Activated naive CD8-positive, alpha-beta T cell treated with anti-CD3 and anti-CD28 coated beads for 36 hours (primary cell): ENCODE results near the gene CKLF. TPM values are rescaled to one million over a fixed set of nuclear protein-coding genes. Genes with fewer than 3 reads are reported as not detected.
A peak's percentile ranks its signal among the peaks of the same experiment; 100 is the strongest.
"Not testable (repeated sequence)": the region's sequence is repeated elsewhere in the genome, so short reads cannot be mapped to it uniquely, and the experiment has no call there.

Experiments used
- DNase-seq: peaks from one replicate; pipeline ENCODE4 v3.0.0; 2021
- H3K27ac Mint-ChIP-seq: one replicate; pipeline ENCODE4 v1.8.0; 2022; ENCODE audit warnings: mild to moderate bottlenecking, moderate library complexity, mixed read lengths
- H3K27me3 Mint-ChIP-seq: one replicate; pipeline ENCODE4 v1.8.0; 2022; ENCODE audit warnings: mild to moderate bottlenecking, mixed read lengths
- H3K36me3 Mint-ChIP-seq: one replicate; pipeline ENCODE4 v1.8.0; 2021; ENCODE audit warnings: mild to moderate bottlenecking, mixed read lengths
- H3K4me1 Mint-ChIP-seq: one replicate; pipeline ENCODE4 v1.8.0; 2021; ENCODE audit warnings: mixed read lengths
- H3K4me3 Mint-ChIP-seq: one replicate; pipeline ENCODE4 v1.8.0; 2022; ENCODE audit warnings: mild to moderate bottlenecking, moderate library complexity, mixed read lengths
- H3K9me3 Mint-ChIP-seq: one replicate; pipeline ENCODE4 v1.8.0; 2022; ENCODE audit warnings: mixed read lengths
- total RNA-seq, 2 experiments: library from RNA; stranded (reverse); gene quantifications; one replicate each; pipeline ENCODE4 v1.2.3, GENCODE V29; 2021

The CKLF gene
- total RNA-seq, 2 experiments from 2014 or later: 93.0 to 103 TPM

DNA sequence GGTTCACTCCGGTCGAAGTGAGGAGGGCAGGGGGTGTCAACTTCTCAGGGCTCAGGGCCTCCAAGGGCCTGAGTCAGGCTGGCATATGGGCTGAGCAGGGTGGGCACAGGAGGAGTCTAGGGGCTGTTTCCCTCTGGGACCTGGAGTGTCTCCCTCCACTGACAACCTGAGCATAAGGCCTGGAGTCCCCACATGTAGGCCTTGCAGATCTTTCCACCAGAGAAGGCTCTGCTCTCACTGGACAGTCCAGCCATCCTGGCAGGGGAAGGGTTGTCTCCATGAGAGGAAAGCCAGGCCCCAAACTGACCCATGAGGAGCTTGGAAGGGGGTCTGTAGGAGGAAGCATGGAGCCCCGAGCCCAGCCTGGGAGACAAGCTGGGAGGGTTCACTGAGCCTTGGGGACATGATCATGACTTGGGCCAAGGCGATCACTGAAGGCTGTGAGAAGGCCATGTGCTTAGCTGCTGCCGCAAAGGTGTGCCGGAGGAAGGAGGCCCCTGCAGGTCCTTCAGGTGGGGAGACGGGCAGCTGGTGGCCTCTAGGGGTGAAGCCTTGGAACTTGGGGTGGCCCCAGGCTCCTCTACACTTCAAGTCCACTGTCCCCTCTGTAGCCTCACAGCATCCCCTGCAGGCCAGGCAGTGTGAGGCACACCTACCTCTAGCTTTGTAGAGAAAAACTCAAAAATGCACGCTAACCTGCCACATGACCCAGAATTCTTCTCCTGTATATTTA, 36.8 kb downstream of the CKLF start:
- DNase-seq: peak; percentile 64
- H3K27me3 Mint-ChIP-seq: peaks cover 6% of the 10 kb centered on the region
- H3K27ac Mint-ChIP-seq: no peak overlapping the region
- H3K36me3 Mint-ChIP-seq: no peaks in the 10 kb centered on the region
- peak overlapping the region; percentile 41 for H3K4me3 Mint-ChIP-seq
- peaks cover 33% of the 10 kb centered on the region for H3K4me1 Mint-ChIP-seq
- H3K9me3 Mint-ChIP-seq: peaks cover 3% of the 10 kb centered on the region

DNA sequence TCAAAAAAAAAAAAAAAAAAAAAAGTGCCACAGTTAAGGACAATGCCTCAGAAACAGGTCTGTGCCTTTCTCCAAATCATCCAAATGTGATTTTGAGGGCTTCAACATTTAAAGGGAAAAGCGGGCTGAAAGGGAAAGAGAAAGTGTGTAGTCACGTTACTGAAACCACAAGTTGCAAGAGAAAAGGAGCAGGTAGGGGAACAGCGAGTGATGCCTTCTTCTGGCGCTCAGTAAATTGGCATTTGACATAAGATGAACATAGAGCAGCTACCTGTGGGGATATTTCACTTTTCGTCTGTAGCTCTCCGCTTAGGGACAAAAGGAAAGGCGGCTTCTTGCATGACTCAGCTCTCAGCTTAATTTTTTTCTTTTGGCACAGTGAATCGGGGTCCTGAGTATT, 37.9 kb downstream of the CKLF start:
- H3K27me3 Mint-ChIP-seq: peaks cover 6% of the 10 kb centered on the region
- no peak overlapping the region for H3K27ac Mint-ChIP-seq
- H3K4me3 Mint-ChIP-seq: peak overlapping the region; percentile 48
- H3K36me3 Mint-ChIP-seq: no peaks in the 10 kb centered on the region
- peaks cover 38% of the 10 kb centered on the region for H3K4me1 Mint-ChIP-seq
- H3K9me3 Mint-ChIP-seq: peaks cover 3% of the 10 kb centered on the region
- no peak for DNase-seq

DNA sequence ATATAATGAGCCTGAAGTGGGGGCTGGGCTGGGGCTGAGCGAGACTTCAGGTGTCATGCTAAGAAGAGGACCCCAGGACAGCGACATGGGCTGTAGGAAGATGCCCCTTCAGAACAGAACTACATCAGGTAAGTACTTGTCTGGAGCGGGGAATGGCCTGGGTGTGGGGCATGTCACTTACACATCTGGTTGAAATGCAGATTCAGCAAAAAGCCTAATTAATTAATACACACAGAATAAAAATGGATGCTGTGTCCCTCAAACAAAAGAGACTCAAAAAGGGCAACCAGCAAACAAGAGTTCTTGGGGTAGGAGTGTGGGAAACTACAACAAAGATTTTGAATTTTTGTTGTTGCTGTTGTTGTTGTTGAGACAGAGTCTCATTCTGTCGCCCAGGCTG, 38.6 kb downstream of the CKLF start:
- no peak for DNase-seq
- peaks cover under 1% of the 10 kb centered on the region for H3K27me3 Mint-ChIP-seq
- no peaks in the 10 kb centered on the region for H3K36me3 Mint-ChIP-seq
- H3K4me3 Mint-ChIP-seq: no peak overlapping the region
- H3K4me1 Mint-ChIP-seq: peaks cover 38% of the 10 kb centered on the region
- no peak overlapping the region for H3K27ac Mint-ChIP-seq
- H3K9me3 Mint-ChIP-seq: peaks cover 3% of the 10 kb centered on the region

DNA sequence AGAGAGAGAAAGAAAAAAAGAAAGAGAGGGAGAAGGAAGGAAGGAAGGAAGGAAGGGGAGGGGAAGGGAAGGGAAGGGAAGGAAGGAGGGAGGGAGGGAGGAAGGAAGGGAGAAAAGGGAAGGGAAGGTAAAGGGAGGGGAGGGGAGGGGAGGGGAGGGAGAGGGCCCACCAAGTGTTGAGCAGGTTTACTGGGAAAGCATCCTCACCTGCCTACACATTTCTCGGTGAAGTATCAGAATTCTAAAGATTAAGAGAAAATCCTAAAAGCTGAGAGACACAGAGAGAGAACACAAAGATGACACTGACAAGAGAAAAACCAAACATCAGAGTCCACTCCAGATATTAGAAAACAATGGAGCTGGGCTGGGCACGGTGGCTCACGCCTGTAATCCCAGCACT, 39.9 kb downstream of the CKLF start:
- H3K36me3 Mint-ChIP-seq: no peaks in the 10 kb centered on the region
- H3K4me3 Mint-ChIP-seq: no peak overlapping the region
- H3K27ac Mint-ChIP-seq: no peak overlapping the region
- no peaks in the 10 kb centered on the region for H3K27me3 Mint-ChIP-seq
- H3K9me3 Mint-ChIP-seq: peaks cover 3% of the 10 kb centered on the region
- DNase-seq: no peak
- H3K4me1 Mint-ChIP-seq: peaks cover 38% of the 10 kb centered on the region

DNA sequence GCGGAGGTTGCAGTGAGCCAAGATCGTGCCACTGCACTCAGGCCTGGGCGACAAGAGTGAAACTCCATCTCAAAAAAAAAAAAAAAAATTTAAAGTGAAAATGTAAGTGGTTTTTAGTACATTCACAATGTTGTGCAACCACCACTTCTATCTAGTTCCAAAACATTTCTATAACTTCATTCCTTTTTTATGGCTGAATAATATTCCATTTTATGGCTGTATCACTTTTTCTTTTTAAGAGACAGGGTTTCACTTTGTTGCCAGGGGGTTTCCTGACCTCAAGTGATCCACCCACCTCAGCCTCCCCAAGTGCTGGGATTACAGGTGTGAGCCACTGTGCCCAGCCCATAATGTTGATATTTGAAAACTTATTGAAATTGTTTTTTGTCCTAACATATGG, 40.4 kb downstream of the CKLF start:
- Mint-ChIP-seq H3K27ac (no peak overlapping the region), H3K9me3 (peaks cover 3% of the 10 kb centered on the region), H3K4me3 (no peak overlapping the region), H3K36me3 (no peaks in the 10 kb centered on the region), H3K4me1 (peaks cover 37% of the 10 kb centered on the region), H3K27me3 (no peaks in the 10 kb centered on the region)
- no peak for DNase-seq

DNA sequence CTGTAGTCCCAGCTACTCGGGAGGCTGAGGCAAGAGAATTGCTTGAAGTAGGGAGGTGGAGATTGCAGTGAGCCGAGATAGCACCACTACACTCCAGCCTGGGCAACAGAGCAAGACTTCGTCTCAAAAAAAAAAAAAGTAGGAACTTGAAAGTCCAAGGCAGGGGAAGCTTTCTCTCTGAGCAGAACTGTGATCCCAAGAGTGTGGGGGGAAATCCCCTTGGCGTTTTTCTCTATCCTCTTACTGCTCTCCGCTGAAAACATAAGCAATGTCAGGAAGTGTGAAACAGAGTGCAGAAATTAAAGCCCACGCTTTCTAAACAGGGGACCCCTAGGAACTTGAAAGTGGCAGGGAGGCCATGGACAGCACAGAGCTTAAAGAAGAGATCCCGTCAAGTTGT, 42.4 kb downstream of the CKLF start:
- no peaks in the 10 kb centered on the region for H3K36me3 Mint-ChIP-seq
- H3K9me3 Mint-ChIP-seq: peaks cover 3% of the 10 kb centered on the region
- H3K27ac Mint-ChIP-seq: no peak overlapping the region
- no peak for DNase-seq
- no peaks in the 10 kb centered on the region for H3K27me3 Mint-ChIP-seq
- peaks cover 35% of the 10 kb centered on the region for H3K4me1 Mint-ChIP-seq
- no peak overlapping the region for H3K4me3 Mint-ChIP-seq

DNA sequence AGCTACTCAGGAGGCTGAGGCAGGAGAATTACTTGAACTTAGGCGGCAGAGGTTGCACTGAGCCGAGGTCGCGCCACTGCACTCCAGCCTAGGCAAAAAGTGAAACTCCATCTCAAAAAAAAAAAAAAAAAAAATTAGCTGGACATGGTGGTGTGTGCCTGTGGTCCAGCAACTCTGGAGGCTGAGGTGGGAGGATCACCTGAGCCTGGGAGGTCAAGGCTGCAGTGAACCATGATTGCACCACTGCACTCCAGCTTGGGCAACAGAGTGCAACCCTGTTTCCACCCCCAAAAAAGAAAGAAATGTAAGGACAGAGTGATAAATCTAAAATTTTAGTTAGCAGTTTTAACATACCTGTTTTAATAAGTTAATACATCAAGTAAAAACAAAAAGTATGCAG, 44.2 kb downstream of the CKLF start:
- H3K4me3 Mint-ChIP-seq, H3K27ac Mint-ChIP-seq, H3K27me3 Mint-ChIP-seq, H3K9me3 Mint-ChIP-seq, DNase-seq, H3K36me3 Mint-ChIP-seq: not testable (repeated sequence)
- peaks cover 32% of the 10 kb centered on the region for H3K4me1 Mint-ChIP-seq

DNA sequence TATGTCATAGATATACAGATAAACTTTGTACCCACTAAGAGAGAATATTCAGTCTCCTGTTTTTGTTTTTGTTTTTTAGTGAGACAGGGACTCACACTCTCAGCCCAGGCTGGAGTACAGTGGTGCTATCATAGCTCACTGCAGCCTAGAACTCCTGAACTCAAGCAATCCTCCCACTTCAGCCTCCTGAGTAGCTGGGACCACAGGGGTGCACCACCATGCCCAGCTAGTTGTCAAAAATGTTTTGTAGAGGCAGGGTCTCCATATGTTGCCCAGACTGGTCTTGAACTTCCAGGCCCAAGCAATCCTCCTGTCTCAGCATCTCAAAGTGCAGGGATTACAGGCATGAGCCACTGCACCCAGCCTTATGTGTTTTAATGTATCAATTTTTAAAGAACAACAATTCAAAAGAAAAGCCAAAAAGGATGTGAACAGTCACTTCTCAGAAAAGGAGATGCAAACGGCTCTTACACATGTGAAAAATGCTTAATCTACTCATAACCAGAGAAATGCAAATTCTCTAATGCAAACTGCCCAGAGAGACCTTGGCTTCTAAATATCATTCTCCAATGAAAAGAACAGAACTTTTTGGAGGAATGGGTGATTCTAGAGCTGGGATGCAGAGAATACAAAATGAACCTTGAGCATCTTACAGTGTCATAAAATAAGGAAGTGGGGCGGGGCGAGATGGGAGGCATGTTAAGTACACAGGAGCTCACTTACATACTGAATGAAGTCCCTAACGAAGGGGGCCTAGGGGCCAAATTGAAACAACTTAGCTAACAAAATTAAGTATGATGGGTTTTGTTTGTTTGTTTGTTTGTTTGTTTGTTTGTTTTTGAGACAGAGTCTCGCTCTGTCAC, 44.8 kb downstream of the CKLF start:
- Mint-ChIP-seq H3K27ac (peak overlapping the region; percentile 82), H3K4me3 (no peak overlapping the region), H3K4me1 (peaks cover 31% of the 10 kb centered on the region), H3K27me3 (no peaks in the 10 kb centered on the region), H3K9me3 (peaks cover 9% of the 10 kb centered on the region), H3K36me3 (peaks cover 5% of the 10 kb centered on the region)
- DNase-seq: no peak

DNA sequence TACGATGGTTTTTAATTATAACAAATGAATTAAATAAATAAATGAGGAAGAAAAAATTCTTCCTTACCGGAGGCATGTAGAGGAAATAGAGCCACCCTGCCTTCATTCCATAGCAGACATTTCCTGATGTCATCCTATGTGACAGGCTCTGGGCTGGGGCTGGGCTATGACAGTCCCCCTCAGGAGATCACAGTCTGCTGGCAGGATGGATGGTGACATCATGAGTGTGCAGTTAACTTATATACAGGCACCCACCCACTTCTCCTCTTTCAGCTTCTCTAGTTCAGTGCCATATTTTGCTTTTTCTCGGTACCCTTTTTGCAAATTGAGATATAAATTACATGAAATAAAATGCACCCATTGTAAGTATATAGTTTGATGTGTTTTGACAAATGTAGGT, 45.7 kb downstream of the CKLF start:
- no peak for DNase-seq
- H3K9me3 Mint-ChIP-seq: peaks cover 9% of the 10 kb centered on the region
- no peak overlapping the region for H3K4me3 Mint-ChIP-seq

DNA sequence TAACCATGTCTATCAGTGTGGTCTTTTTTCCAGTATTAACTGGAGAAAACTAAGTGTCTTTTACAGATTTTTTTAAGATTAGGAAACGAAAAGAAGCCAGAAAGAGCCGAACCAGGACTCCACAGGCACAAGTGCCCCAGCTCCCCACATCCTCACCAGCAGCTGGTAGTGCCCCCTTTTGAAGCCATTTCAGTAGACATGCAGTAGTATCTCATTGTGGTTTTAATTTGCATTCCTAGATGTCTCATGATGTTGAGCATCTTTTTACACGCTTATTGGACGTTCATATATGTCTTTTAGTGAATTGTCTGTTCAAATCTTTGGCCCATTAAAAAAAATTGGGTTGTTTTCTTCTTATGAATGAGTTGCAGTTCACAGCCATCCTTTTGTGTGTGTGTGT, 47.4 kb downstream of the CKLF start:
- H3K4me3 Mint-ChIP-seq: no peak overlapping the region
- peaks cover 39% of the 10 kb centered on the region for H3K4me1 Mint-ChIP-seq
- H3K9me3 Mint-ChIP-seq: peaks cover 6% of the 10 kb centered on the region
- DNase-seq: no peak
- H3K27ac Mint-ChIP-seq: peak overlapping the region; percentile 20
- peaks cover 5% of the 10 kb centered on the region for H3K36me3 Mint-ChIP-seq
- H3K27me3 Mint-ChIP-seq: no peaks in the 10 kb centered on the region

More for the DNA sequence above, 45.7 kb downstream of the CKLF start:
- peaks cover 34% of the 10 kb centered on the region for H3K4me1 Mint-ChIP-seq
- H3K27me3 Mint-ChIP-seq: no peaks in the 10 kb centered on the region
- peak overlapping the region; percentile 48 for H3K27ac Mint-ChIP-seq
- H3K36me3 Mint-ChIP-seq: peaks cover 5% of the 10 kb centered on the region

DNA sequence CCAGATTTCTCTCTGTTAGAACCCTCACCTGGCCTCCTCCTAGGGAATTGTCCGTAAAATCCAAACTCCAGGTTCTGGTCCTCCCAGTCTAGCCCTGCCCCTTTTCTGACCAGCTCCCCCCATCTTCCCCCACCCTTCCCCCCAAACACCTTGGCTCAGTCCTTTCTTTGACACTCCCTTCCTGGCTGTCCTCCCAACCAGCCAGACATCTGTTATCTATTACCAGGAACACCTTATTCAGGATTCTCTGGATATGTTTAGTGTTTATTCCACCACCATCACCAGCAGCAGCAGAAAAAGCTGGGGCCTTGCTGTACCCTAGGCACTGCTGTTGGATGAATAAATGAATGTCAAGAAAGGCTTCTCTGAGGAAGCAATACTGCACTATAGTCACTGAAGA, 48.1 kb downstream of the CKLF start:
- Mint-ChIP-seq H3K9me3 (peaks cover 6% of the 10 kb centered on the region), H3K4me3 (no peak overlapping the region), H3K4me1 (peaks cover 35% of the 10 kb centered on the region), H3K36me3 (peaks cover 5% of the 10 kb centered on the region), H3K27ac (no peak overlapping the region), H3K27me3 (no peaks in the 10 kb centered on the region)
- no peak for DNase-seq

DNA sequence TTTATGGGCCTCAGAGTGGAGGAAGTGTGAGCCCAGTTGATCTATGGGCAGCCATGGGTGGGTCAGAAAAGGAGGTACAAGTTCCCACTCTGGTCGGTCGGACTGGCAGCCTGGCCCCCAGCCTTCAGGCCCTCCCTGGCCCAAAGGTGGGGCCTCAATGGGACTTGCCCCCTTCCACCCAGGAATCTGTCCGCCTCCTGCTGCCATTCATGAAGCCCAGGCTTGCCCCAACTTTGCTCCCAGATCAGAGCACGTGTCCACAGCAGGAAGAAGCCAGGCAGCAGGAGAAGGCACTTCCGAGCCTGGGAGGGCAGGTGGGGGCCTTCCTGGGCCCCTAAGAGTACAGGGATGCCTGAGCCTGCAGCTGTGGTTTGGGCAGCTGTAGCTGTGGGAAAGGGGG, 49.1 kb downstream of the CKLF start:
- Mint-ChIP-seq H3K27me3 (no peaks in the 10 kb centered on the region), H3K27ac (no peak overlapping the region), H3K9me3 (peaks cover 6% of the 10 kb centered on the region), H3K36me3 (peaks cover 7% of the 10 kb centered on the region), H3K4me1 (peaks cover 40% of the 10 kb centered on the region), H3K4me3 (no peak overlapping the region)
- DNase-seq: no peak

DNA sequence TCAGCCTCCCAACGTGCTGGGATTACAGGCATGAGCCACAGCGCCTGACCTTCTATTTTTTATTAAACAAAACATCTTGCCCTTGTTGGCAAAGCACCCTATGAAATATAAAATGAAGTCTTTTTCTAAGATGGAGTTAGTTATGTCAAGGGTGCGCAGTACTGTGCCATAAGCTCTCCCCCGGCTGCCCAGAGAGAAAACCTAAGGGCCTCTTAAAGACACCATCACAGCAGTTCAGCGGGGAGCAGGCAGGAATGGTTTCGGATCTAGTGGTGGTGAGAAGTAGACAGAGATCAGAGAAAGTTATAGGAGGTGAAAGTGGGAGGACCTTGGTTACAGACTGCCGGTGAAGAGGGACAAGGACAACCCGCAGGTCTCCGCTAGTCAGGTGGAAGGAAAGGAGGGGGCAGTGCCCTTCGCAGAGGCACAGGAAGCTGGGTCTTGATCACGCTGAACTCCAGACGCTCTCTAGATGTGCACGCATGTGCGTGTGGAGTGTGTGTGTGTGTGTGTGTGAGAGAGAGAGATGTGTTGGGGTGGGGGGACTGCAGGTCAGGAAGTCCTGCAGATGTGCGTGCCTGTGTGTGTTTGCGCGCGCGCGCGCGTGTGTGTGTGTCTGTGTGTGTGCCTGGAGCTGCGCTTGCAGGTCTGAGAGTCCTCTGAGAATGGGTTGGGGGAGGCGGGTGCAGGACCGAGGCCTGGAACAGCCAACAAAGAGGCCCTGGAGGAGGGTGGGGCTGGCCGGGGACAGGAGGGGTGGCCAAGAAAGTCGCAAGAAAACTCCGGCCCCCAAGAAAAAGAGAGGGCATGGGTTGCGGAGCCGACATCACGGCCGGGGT, 51.4 kb downstream of the CKLF start:
- H3K9me3 Mint-ChIP-seq: peaks cover 6% of the 10 kb centered on the region
- H3K4me1 Mint-ChIP-seq: peaks cover 43% of the 10 kb centered on the region
- peak overlapping the region; percentile 88 for H3K27ac Mint-ChIP-seq
- H3K4me3 Mint-ChIP-seq: peak overlapping the region; percentile 86
- no peaks in the 10 kb centered on the region for H3K27me3 Mint-ChIP-seq
- DNase-seq: peak; percentile 70
- H3K36me3 Mint-ChIP-seq: peaks cover 7% of the 10 kb centered on the region

DNA sequence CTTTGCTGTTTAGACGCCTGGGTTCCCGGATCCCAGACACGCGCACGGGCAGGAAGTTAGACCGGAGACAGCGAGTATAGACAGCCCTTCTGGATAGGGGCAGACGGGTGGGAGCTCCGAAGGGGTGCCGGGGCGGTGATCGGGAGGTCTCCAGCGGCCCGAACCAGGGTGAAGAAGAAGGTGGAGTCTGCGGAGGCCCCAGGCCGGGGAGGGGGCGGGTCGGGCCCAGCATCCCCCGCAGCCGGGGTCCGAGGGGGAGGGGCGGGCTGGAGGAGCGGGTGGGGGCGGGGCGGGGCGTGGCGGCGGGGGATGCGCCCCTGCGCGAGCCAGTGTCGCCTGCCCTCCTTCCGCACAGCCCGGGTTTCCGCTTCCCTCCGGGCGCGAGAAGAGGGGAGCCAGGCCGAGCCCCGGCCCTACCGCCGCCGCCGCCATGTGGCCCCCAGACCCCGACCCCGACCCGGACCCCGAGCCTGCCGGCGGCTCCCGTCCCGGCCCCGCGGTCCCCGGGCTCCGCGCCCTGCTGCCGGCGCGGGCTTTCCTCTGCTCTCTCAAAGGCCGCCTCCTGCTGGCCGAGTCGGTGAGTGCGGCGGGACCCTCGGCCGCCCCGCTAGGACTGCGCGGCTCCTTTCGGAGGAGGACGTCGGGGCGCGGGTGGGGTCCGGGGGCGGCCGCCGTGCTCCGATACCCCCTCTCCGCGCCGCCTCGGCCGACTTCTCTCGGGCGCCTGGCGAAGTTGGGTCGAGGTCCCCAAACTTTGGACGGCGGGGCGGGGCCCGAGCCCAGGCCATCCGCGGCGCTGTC, 52.2 kb downstream of the CKLF start, which contains the start of gene CMTM3:
Gene CMTM3 (plus strand): TSS at position 329 of the 801 bp plus-strand sequence. CDS start 102 bp downstream, at position 431.
- H3K36me3 Mint-ChIP-seq: peaks cover 7% of the 10 kb centered on the region
- DNase-seq: peak; percentile 82
- peaks cover 6% of the 10 kb centered on the region for H3K9me3 Mint-ChIP-seq
- H3K27ac Mint-ChIP-seq: peak within 1 kb of the TSS; percentile 88
- peak within 1 kb of the TSS; percentile 86 for H3K4me3 Mint-ChIP-seq
- H3K27me3 Mint-ChIP-seq: no peaks in the 10 kb centered on the region
- peaks cover 39% of the 10 kb centered on the region for H3K4me1 Mint-ChIP-seq
